Fibroblast of skin of right biceps (primary cell): Measurements from ENCODE around the gene PCGF6.
"Not testable (repeated sequence)": the region's sequence is repeated elsewhere in the genome, so short reads cannot be mapped to it uniquely, and the experiment has no call there.

Experiments
- DNase-seq: peaks from one replicate; pipeline ENCODE4 v3.0.0-alpha.2; 2013

The PCGF6 gene

GRCh38 chr10:103310197-103310596, 40.7 kb downstream of the PCGF6 start:
- DNase-seq: no peak

- no peak for DNase-seq
These were observed 43.3 kb downstream of the PCGF6 start for GRCh38 chr10:103307594-103307993.

DNA sequence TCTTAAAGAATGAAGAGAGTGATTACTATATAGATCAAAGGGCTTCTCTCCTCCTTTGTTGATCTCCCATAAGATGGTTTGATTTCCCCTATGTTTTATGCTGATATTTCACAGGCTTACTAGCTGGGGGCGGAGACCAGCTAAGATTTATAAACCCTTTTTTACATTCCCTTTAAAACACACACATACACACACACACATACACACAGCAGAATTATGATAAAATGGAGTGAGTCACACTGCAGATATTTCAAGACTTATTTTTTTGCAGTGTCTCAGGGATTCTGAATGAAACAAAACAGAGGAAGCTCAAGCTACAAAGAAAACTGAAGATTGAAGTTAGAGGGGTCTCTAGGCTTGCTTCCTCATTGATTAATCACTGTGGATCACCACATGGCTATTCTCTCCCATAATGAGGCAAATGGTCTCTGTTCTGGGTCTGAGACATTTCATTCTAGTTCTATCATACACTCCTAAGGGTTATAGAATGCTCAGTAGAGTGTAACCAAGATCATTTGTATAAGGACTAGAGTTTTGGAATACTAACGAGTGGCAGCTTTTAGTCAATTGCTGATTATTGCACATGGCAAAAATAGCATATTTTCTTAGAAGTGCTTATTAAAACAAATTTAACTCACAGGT, 55.4 kb downstream of the PCGF6 start:
- peak; percentile 78 for DNase-seq

DNA sequence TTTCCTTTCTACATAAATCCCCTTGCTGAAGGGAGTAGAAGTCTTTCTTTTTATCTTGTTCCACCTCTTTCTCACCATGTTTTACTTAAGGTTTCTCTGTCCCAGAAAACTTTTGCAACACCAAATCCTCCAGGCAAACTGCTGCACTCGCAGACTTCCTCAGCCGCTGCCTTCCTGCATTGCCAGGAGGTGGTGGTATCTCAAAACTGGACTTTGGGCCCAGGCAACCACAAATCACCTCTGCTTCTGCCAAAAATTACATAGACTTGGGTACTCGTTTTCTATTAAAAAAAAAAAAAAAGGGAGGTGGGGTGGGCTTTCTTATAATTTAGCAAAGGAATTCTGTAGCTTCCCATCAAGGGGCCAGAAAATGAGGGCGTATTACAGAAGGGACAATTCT, 59.4 kb downstream of the PCGF6 start:
- DNase-seq: no peak

DNA sequence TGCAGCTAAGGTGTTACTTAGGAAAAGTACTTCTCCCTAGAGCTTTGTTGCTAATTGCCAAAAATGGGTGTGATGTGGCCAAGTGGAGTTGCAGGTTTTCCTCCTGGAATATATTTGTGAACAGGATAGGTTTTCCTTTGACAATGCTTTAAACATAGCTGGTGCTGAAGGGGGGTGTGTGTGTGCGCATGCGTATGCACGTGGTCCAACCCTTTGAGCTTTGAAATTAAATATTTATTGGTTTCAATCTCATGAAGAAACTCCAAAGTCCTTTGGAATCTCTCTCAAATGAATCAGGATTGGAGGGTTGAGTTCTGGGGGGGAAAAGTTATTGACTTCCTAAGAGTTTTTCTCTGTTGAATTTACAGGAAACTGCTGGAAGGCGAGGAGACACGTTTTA, 62.9 kb downstream of the PCGF6 start:
- DNase-seq: no peak

DNA sequence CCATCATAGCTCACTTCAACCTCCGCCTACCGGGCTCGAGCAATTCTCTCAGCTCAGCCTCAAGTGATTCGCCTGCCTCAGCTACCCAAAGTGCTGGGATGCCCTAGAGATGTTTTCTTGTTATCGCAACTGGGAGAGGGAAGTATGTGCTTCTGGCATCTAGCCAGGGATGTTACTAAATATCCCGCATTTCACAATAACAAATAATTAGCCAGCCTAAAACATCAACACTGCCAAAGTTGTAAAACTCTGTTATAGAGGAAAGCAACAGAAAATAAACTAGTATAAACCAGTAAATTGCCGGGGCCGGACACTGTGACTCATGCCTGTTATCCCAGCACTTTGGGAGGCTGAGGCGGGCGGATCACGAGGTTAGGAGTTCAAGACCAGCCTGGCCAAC, 66.8 kb downstream of the PCGF6 start:
- DNase-seq: no peak

- no peak for DNase-seq
These were observed 68.0 kb downstream of the PCGF6 start for GRCh38 chr10:103282961-103283360.

DNA sequence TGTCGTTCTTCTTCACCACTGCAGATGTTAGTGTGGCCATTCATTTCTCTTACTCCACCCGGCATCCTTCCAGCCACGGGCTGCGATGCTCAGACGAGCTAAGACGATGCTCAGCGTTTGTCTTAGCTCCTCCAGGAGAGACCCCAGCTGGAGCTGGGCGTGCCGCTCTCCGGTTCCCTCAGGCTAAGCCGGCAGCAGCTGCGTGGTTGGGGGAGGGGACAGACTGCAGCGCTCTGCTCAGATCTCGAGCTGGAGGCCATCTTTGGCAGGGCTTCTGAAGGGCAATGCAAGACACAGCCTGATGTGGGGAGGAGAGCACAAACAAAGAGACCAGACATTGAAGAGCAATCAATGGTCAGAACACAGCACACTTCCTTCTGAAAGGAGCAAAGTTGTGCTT, 69.2 kb downstream of the PCGF6 start:
- no peak for DNase-seq

GRCh38 chr10:103280506-103280905, 70.4 kb downstream of the PCGF6 start:
- DNase-seq: no peak

DNA sequence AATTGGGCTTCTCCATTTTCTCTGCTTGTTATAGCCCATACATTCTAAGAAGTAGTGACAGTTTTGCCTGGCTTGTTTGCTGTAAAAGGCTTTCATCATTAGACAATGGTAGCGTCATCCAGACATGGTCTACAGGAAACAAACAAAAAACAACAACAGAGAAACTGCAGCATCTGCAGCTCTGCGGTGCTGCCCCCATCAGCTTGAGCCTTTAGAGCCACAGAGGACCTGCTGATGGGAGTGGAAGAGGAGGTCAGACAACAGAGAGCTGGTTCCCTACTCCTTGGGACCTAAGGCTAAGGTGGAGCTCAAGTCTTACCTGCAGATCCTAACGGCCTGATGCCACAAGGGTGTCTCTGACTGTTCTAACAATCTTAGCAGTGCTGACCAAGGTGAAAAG, 70.9 kb downstream of the PCGF6 start:
- no peak for DNase-seq

DNA sequence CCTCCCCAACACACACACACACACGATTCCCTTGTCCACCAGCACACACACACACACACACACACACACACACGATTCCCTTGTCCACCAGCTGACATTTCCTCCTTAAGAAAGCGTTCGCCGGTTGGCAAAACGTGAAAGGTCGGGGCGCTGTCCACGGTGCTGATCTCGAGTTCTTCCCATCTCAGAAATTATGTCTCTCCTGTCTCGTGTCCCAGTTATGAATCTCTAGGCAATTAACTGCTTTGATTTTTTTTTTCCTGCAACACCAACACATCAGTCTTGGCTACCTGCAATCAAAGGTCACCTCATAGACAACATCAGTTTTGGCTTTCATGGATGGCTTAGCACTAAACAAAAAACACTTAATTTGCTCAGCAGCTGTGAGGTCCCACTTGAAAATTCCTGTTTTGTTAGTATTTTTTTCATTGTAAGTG, 72.1 kb downstream of the PCGF6 start:
- peak; percentile 46 for DNase-seq

DNA sequence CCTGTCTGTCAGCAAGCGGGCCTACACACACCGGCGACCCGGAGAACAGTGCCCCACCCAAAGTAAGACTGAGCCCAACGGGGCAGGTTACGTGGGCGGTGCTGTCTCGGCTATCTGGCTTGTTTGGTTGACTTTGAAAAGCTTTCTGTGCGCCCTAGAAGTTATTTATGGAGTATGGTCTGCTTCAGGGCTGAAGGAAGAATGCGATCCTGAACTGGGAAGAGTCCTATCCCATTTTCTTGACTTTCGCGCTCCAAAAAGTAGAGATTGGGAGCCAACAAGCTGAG, 72.5 kb downstream of the PCGF6 start:
- no peak for DNase-seq

- DNase-seq: no peak
These were observed 73.0 kb downstream of the PCGF6 start for GRCh38 chr10:103277713-103278536.

GRCh38 chr10:103276896-103277712, 73.8 kb downstream of the PCGF6 start, which contains the start of gene INA:
INA (plus strand) TSS chr10:103277138; CDS start chr10:103277212, 74 bp downstream.
- DNase-seq: peak; percentile 65

GRCh38 chr10:103276251-103276895, 74.6 kb downstream of the PCGF6 start:
- no peak for DNase-seq

DNA sequence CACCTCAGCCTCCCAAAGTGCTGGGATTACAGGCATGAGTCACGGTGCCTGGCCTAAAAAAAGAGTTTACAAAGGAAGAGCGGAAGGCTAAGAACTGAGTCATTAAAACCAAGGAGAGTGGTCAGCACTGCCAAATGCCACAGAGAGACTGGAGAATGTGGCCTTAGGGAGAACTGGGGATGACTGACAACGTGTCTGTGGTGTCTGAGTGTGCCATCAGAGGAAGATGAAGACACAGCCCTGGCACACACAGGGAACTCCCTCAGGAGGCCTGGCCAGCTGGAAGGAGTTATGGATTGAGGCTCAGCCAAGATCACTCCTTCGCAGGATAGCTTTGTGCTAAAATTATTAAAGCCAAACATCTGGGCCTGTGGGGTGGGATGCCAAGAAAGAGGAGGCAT, 77.9 kb downstream of the PCGF6 start:
- DNase-seq: peak; percentile 98

DNA sequence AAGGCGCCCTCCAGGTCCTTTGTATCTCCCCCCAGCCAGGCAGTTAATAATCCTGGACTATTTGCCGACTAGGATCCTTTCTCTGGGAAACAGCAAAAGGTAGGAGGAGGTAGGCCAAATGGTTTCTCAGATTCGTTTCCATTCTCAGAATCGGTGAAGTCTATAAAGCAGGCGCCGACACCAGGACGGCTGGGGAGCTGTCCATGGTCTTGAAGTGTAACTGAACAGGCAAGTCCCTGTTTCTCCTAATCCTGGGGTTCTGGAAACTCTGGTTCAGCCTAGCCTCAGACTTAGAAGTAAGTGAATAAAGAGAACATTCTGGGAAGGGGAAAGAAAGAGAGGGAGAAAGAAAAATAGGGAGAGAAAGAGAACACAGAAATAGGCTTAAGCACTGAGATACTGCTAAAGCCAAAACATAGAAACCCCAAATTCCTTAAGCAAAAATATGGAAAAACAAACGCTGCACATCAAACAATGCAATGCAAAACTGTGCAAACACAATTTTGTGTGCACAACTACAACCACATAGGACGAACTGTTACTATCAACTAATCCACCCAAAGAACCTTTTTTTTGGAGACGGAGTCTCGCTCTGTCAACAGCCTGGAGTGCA, 85.1 kb downstream of the PCGF6 start:
- DNase-seq: peak; percentile 70

GRCh38 chr10:103262229-103262628, 88.7 kb downstream of the PCGF6 start:
- DNase-seq: peak; percentile 21

GRCh38 chr10:103259989-103260388, 91.0 kb downstream of the PCGF6 start:
- DNase-seq: no peak

- DNase-seq: not testable (repeated sequence)
These were observed 92.0 kb downstream of the PCGF6 start for GRCh38 chr10:103258928-103259327.

GRCh38 chr10:103257812-103258211, 93.1 kb downstream of the PCGF6 start:
- no peak for DNase-seq

GRCh38 chr10:103256613-103257012, 94.3 kb downstream of the PCGF6 start:
- no peak for DNase-seq
